ENCODE measurements around the gene CCR9. TPM values are rescaled to one million over a fixed set of nuclear protein-coding genes. Genes with fewer than 3 reads are reported as not detected.

Gene CCR9
- polyA plus RNA-seq, 3 donors, result not detected

- WGBS (ENCODE audit: insufficient coverage), result 100% methylated on average over 7 of the region's 9 CpGs
- no peak overlapping the region for H3K4me3 ChIP-seq (replicated peaks in 1 of 3; ENCODE audit: low read depth in 2 of 3, low read length in 3 of 3)
- no peak overlapping the region for H3K4me3 Mint-ChIP-seq
- H4K20me1 ChIP-seq (ENCODE audit: insufficient read depth, low read length), result no peaks in the 10 kb centered on the region
- TF ChIP-seq CTCF (IDR thresholded peaks at IDR 0.05), result no peak
- no peaks in the 10 kb centered on the region for H3K36me3 ChIP-seq (replicated peaks in 1 of 2; ENCODE audit: control insufficient read depth in 1 of 2, insufficient read depth in 2 of 2, low read length in 2 of 2)
- intact Hi-C loops (cut with micrococcal nuclease), result no loop called here
- H3K36me3 Mint-ChIP-seq, result no peaks in the 10 kb centered on the region
- no peak for DNase-seq
- H3K4me1 ChIP-seq (ENCODE audit: control insufficient read depth in 1 of 2, insufficient read depth in 2 of 2, low read length in 2 of 2), result peaks cover 18 to 19% of the 10 kb centered on the region in 2 donors
- no peak overlapping the region for H2AFZ ChIP-seq (ENCODE audit: insufficient read depth, low read depth, low read length, poor library complexity, severe bottlenecking)
- no peak overlapping the region for H3K4me2 ChIP-seq (replicated peaks; ENCODE audit: extremely low read depth, low read length, poor library complexity, severe bottlenecking)
- H3K4me1 Mint-ChIP-seq, result peaks cover 25% of the 10 kb centered on the region
- H3K27ac Mint-ChIP-seq, result no peak overlapping the region
- peaks cover 7 to 21% (median 14%) of the 10 kb centered on the region in 3 donors for H3K27me3 Mint-ChIP-seq (ENCODE audit: low read depth in 3 of 3)
- no peak overlapping the region for H3K27ac ChIP-seq (ENCODE audit: low read depth in 1 of 2, low read length in 2 of 2)
- no peaks in the 10 kb centered on the region for H3K9me3 ChIP-seq (replicated peaks in 1 of 2; ENCODE audit: control insufficient read depth in 1 of 2, insufficient read depth in 1 of 2, low read length in 2 of 2)
- peaks cover 11 to 13% of the 10 kb centered on the region in 2 donors for H3K27me3 ChIP-seq (ENCODE audit: control insufficient read depth in 2 of 2, insufficient read depth in 2 of 2, low read length in 2 of 2)
- H3K9me3 Mint-ChIP-seq, result peaks cover 0 to 5% (median 5%) of the 10 kb centered on the region in 7 donors
- H3K79me2 ChIP-seq (ENCODE audit: insufficient read depth, low read length), result no peaks in the 10 kb centered on the region
- no peak overlapping the region for H3K9ac ChIP-seq (ENCODE audit: insufficient read depth, low read length, poor library complexity, severe bottlenecking)
These were observed 43.3 kb upstream of the CCR9 start for GRCh38 chr3:45842851-45843625.

GRCh38 chr3:45844616-45845015 lies 41.7 kb upstream of the CCR9 start:
- Mint-ChIP-seq H3K36me3 (no peaks in the 10 kb centered on the region), H3K4me1 (peaks cover 16% of the 10 kb centered on the region), H3K27ac (no peak overlapping the region), H3K4me3 (no peak overlapping the region), H3K9me3 (peaks cover 0 to 5% (median 5%) of the 10 kb centered on the region in 7 donors), H3K27me3 (ENCODE audit: low read depth in 3 of 3) (peaks cover 7 to 21% (median 16%) of the 10 kb centered on the region in 3 donors)
- Histone ChIP-seq H4K20me1 (ENCODE audit: insufficient read depth, low read length) (no peaks in the 10 kb centered on the region), H3K27me3 (ENCODE audit: control insufficient read depth in 2 of 2, insufficient read depth in 2 of 2, low read length in 2 of 2) (peaks cover 11 to 16% of the 10 kb centered on the region in 2 donors), H3K4me3 (replicated peaks in 1 of 3; ENCODE audit: low read depth in 2 of 3, low read length in 3 of 3) (no peak overlapping the region), H2AFZ (ENCODE audit: insufficient read depth, low read depth, low read length, poor library complexity, severe bottlenecking) (no peak overlapping the region), H3K4me2 (replicated peaks; ENCODE audit: extremely low read depth, low read length, poor library complexity, severe bottlenecking) (no peak overlapping the region), H3K27ac (ENCODE audit: low read depth in 1 of 2, low read length in 2 of 2) (no peak overlapping the region), H3K36me3 (replicated peaks in 1 of 2; ENCODE audit: control insufficient read depth in 1 of 2, insufficient read depth in 2 of 2, low read length in 2 of 2) (no peaks in the 10 kb centered on the region), H3K9ac (ENCODE audit: insufficient read depth, low read length, poor library complexity, severe bottlenecking) (no peak overlapping the region), H3K79me2 (ENCODE audit: insufficient read depth, low read length) (no peaks in the 10 kb centered on the region), H3K4me1 (ENCODE audit: control insufficient read depth in 1 of 2, insufficient read depth in 2 of 2, low read length in 2 of 2) (peaks cover 16 to 19% of the 10 kb centered on the region in 2 donors), H3K9me3 (replicated peaks in 1 of 2; ENCODE audit: control insufficient read depth in 1 of 2, insufficient read depth in 1 of 2, low read length in 2 of 2) (no peaks in the 10 kb centered on the region)
- DNase-seq, result no peak
- intact Hi-C loops (cut with micrococcal nuclease), result no loop called here
- no peak for TF ChIP-seq CTCF (IDR thresholded peaks at IDR 0.05)
- no CpG with 5 or more reads among the region's 1 CpG for WGBS (ENCODE audit: insufficient coverage)

Measured in CD14-positive monocyte (primary cell).